GM12874 (cell line): Measurements from ENCODE around the gene RHCE.
A peak's percentile ranks its signal among the peaks of the same experiment; 100 is the strongest.

Experiments
- TF ChIP-seq, protein P1 (sequence below): IDR thresholded peaks from 2 replicates; pipeline ENCODE4 v1.5.1; 2011; ENCODE audit warnings: low read depth, mild to moderate bottlenecking, control low read depth, low read length, moderate library complexity; ENCODE audit not compliant: insufficient read depth

The RHCE gene

DNA sequence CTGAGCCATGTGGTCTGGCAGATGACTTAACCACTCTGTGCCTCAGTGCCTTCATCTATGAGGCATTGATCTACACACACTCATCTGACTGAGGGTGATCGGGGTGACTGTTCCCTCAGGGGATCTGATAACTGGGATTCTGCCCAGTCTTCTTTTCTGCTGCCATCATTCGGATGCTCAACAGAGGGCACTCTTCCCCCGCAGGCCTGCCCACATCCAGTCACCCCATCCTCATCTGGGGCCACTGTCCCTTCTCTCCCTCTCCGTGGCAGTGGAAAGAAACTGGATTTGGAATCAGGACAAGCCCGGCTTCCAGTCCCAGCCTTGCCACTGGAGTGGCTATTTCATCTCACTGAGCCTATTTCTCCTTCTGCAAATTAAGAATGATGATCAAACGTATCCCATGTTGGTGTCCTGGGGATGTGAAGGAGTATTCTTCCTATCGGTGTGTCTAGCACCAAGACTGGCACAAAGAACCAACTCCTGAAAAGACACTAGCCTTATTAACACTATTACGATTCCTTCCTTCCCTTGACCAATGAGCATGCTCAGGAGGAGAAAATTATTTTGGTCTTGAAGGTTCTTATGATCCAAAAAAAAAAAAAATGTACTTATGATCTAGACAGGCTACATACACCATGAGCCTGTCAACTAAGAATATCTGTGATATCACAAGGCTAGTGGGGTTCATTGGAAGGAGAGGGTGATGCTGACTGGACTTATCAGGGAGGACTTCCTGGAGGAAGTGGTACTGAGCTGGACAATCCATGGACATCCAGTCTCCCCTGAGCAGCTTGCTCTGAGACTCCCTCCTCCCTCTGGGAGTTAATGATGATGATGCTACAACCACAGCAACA is 17.4 kb downstream of the RHCE start:
- TF ChIP-seq, protein P1, sequence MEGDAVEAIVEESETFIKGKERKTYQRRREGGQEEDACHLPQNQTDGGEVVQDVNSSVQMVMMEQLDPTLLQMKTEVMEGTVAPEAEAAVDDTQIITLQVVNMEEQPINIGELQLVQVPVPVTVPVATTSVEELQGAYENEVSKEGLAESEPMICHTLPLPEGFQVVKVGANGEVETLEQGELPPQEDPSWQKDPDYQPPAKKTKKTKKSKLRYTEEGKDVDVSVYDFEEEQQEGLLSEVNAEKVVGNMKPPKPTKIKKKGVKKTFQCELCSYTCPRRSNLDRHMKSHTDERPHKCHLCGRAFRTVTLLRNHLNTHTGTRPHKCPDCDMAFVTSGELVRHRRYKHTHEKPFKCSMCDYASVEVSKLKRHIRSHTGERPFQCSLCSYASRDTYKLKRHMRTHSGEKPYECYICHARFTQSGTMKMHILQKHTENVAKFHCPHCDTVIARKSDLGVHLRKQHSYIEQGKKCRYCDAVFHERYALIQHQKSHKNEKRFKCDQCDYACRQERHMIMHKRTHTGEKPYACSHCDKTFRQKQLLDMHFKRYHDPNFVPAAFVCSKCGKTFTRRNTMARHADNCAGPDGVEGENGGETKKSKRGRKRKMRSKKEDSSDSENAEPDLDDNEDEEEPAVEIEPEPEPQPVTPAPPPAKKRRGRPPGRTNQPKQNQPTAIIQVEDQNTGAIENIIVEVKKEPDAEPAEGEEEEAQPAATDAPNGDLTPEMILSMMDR = peak; percentile 36; the same call in 1 of the 2 replicates

- TF ChIP-seq, protein P1 = no peak
These were observed 27.8 kb downstream of the RHCE start for GRCh38 chr1:25392841-25393240.

GRCh38 chr1:25369241-25369640 is 51.4 kb downstream of the RHCE start:
- TF ChIP-seq, protein P1 = no peak

DNA sequence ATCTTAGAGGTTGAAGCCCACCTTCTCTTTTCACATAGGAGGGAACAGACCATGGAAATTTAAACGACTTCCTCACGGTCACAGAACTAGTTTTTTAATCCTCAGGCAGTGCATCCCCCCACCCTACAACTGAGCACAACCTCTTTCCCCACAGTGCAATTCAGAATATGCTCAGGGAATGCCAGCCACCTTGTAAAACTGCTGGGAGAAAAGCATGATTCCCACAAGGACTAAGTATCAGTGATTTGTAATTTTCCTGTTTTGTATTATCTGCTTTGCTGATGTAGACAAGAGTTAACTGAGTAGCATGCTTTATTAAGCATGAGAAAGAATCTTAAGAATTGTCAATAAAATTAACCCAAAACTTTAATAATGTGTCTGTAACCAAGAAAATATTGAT is 58.7 kb downstream of the RHCE start:
- TF ChIP-seq, protein P1 = no peak

GRCh38 chr1:25360596-25361581 is 59.7 kb downstream of the RHCE start:
- TF ChIP-seq, protein P1 = no peak

GRCh38 chr1:25356848-25357247 is 63.8 kb downstream of the RHCE start:
- TF ChIP-seq, protein P1 = no peak

GRCh38 chr1:25356441-25356840 is 64.2 kb downstream of the RHCE start:
- TF ChIP-seq, protein P1 = no peak
